DLD1 (cell line): ENCODE data around the gene SLC22A4.

Experiments
- in situ Hi-C: cut with HindIII; loops from 2 replicates; pipeline ENCODE4 v1.10.0; 2017; ENCODE audit warnings: low sequenced_read_pairs

Gene SLC22A4

GRCh38 chr5:132327252-132327955, 33.2 kb downstream of the SLC22A4 start:
- in situ Hi-C loops, result no loop called here

- in situ Hi-C loops, result no loop called here
Observed at GRCh38 chr5:132334812-132335211, 40.6 kb downstream of the SLC22A4 start.

- in situ Hi-C loops, result no loop called here
Observed at GRCh38 chr5:132335402-132335801, 41.2 kb downstream of the SLC22A4 start.

GRCh38 chr5:132339502-132339901, 45.3 kb downstream of the SLC22A4 start:
- in situ Hi-C loops, result no loop called here

GRCh38 chr5:132342291-132343180, 48.3 kb downstream of the SLC22A4 start:
- in situ Hi-C loops, result no loop called here

- in situ Hi-C loops, result no loop called here
Observed at GRCh38 chr5:132344775-132345514, 50.8 kb downstream of the SLC22A4 start.

- in situ Hi-C loops, result no loop called here
Observed at GRCh38 chr5:132353486-132353995, 59.3 kb downstream of the SLC22A4 start.

- in situ Hi-C loops, result no loop called here
Observed at GRCh38 chr5:132354381-132355139, 60.4 kb downstream of the SLC22A4 start.

GRCh38 chr5:132355140-132355765, 61.1 kb downstream of the SLC22A4 start:
- in situ Hi-C loops, result no loop called here

GRCh38 chr5:132358775-132359174, 64.6 kb downstream of the SLC22A4 start:
- in situ Hi-C loops, result no loop called here

GRCh38 chr5:132362086-132362485, 67.9 kb downstream of the SLC22A4 start:
- in situ Hi-C loops, result no loop called here

- in situ Hi-C loops, result no loop called here
Observed at GRCh38 chr5:132363431-132364112, 69.4 kb downstream of the SLC22A4 start.

- in situ Hi-C loops, result no loop called here
Observed at GRCh38 chr5:132364319-132364718, 70.1 kb downstream of the SLC22A4 start.

- in situ Hi-C loops, result no loop called here
Observed at GRCh38 chr5:132365213-132365612, 71.0 kb downstream of the SLC22A4 start.

GRCh38 chr5:132368186-132368585, 74.0 kb downstream of the SLC22A4 start:
- in situ Hi-C loops, result no loop called here

- in situ Hi-C loops, result no loop called here
Observed at GRCh38 chr5:132369007-132369473, 74.8 kb downstream of the SLC22A4 start.

GRCh38 chr5:132369474-132370180, 75.4 kb downstream of the SLC22A4 start, which contains the start of gene SLC22A5:
SLC22A5 (plus strand) TSS chr5:132369710; CDS start chr5:132369973, 263 bp downstream.
- in situ Hi-C loops, result no loop called here

- in situ Hi-C loops, result no loop called here
Observed at GRCh38 chr5:132370181-132370970, 76.2 kb downstream of the SLC22A4 start.
